Stimulated activated naive B cell treated with anti-CD40 and anti-IgM and Interleukin-4, amounts not matched to agents 10 μg/mL and 1 μg/mL and 100 μg/mL, for 72 hours (primary cell): ENCODE measurements around the gene NKAIN4.

Experiments
- ATAC-seq, 2 donors: fragments of 150-1000 bp; cut with Tn5 transposase; replicated peaks; 2 replicates each; pipeline ENCODE4 v1.10.0; 2021; ENCODE audit warnings: moderate library complexity in 1 of 2
- DNase-seq: peaks from one replicate; pipeline ENCODE4 v3.0.0; 2021
- H3K27ac Mint-ChIP-seq: one replicate; pipeline ENCODE4 v1.8.0; 2022; ENCODE audit warnings: mild to moderate bottlenecking, mixed read lengths
- H3K27me3 Mint-ChIP-seq, 2 donors: one replicate each; pipeline ENCODE4 v1.8.0; 2022; ENCODE audit warnings: mixed read lengths in 2 of 2
- H3K36me3 Mint-ChIP-seq, 2 donors: one replicate each; pipeline ENCODE4 v1.8.0; 2022; ENCODE audit warnings: mixed read lengths in 2 of 2, mild to moderate bottlenecking in 1 of 2
- H3K4me1 Mint-ChIP-seq, 2 donors: one replicate each; pipeline ENCODE4 v1.8.0; 2022; ENCODE audit warnings: mixed read lengths in 2 of 2, mild to moderate bottlenecking in 1 of 2
- H3K4me3 Mint-ChIP-seq, 2 donors: one replicate each; pipeline ENCODE4 v1.8.0; 2022; ENCODE audit warnings: mild to moderate bottlenecking in 2 of 2, mixed read lengths in 2 of 2, moderate library complexity in 1 of 2
- H3K9me3 Mint-ChIP-seq, 2 donors: one replicate each; pipeline ENCODE4 v1.8.0; 2022; ENCODE audit warnings: mixed read lengths in 2 of 2, mild to moderate bottlenecking in 1 of 2

NKAIN4 gene

DNA sequence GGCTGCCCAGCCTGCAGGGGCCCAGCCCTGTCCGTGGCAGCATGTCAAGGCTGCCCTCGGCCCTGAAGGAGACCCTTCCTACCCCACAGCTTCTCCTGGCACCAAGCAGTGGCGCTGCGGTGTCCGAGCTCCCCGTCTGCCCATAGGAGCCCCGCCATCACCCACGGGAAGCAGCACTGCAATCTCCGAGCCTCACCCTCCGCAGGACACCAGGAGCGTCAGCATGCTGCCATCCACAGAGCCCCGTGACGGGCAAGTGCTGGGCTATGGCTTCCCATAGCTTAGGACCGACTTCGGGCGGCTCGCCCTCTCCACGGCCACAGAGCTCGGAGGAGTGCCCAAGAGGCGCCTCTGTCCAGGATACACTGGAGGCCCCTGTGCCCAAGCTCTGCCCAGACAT lies 63.4 kb downstream of the NKAIN4 start:
- H3K9me3 Mint-ChIP-seq = no peaks in the 10 kb centered on the region
- H3K27me3 Mint-ChIP-seq = no peaks in the 10 kb centered on the region

More for the DNA sequence above, 63.4 kb downstream of the NKAIN4 start:
- Mint-ChIP-seq H3K4me1 (peaks cover 6 to 7% of the 10 kb centered on the region in 2 donors), H3K27ac (no peak overlapping the region), H3K4me3 (no peak overlapping the region), H3K36me3 (peaks cover 15 to 25% of the 10 kb centered on the region in 2 donors)
- DNase-seq = no peak
- ATAC-seq = no peak
